ENCODE results near the gene DAAM1.

Gene DAAM1

GRCh38 chr14:59277659-59278058 lies 89.2 kb downstream of the DAAM1 start:
- H3K4me3 ChIP-seq (ENCODE audit: low read depth in 1 of 2, low read length in 1 of 2): no peak overlapping the region
- H3K4me1 ChIP-seq (ENCODE audit: control insufficient read depth in 1 of 2, insufficient read depth in 1 of 2, low read depth in 1 of 2, low read length in 1 of 2): no peaks in the 10 kb centered on the region
- no peaks in the 10 kb centered on the region for H3K9me3 ChIP-seq
- no peaks in the 10 kb centered on the region for H3K36me3 ChIP-seq
- no peak overlapping the region for H3K27ac ChIP-seq
- H3K27me3 ChIP-seq: no peaks in the 10 kb centered on the region
- no peak for TF ChIP-seq CTCF (IDR thresholded peaks at IDR 0.05)

- no peak for TF ChIP-seq CTCF (IDR thresholded peaks at IDR 0.05)
- H3K4me1 ChIP-seq (ENCODE audit: control insufficient read depth in 1 of 2, insufficient read depth in 1 of 2, low read depth in 1 of 2, low read length in 1 of 2): no peaks in the 10 kb centered on the region
- H3K9me3 ChIP-seq: no peaks in the 10 kb centered on the region
- H3K27ac ChIP-seq: no peak overlapping the region
- no peak overlapping the region for H3K4me3 ChIP-seq (ENCODE audit: low read depth in 1 of 2, low read length in 1 of 2)
- no peaks in the 10 kb centered on the region for H3K27me3 ChIP-seq
- no peaks in the 10 kb centered on the region for H3K36me3 ChIP-seq
These were observed 89.6 kb downstream of the DAAM1 start for GRCh38 chr14:59278111-59278510.

- no peaks in the 10 kb centered on the region for H3K27me3 ChIP-seq
- H3K9me3 ChIP-seq: no peaks in the 10 kb centered on the region
- no peak overlapping the region for H3K4me3 ChIP-seq (ENCODE audit: low read depth in 1 of 2, low read length in 1 of 2)
- H3K4me1 ChIP-seq (ENCODE audit: control insufficient read depth in 1 of 2, insufficient read depth in 1 of 2, low read depth in 1 of 2, low read length in 1 of 2): no peaks in the 10 kb centered on the region
- no peak overlapping the region for H3K27ac ChIP-seq
- TF ChIP-seq CTCF (IDR thresholded peaks at IDR 0.05): no peak
- no peaks in the 10 kb centered on the region for H3K36me3 ChIP-seq
These were observed 92.5 kb downstream of the DAAM1 start for GRCh38 chr14:59280961-59281360.

- Histone ChIP-seq H3K27ac (no peak overlapping the region), H3K4me1 (ENCODE audit: control insufficient read depth in 1 of 2, insufficient read depth in 1 of 2, low read depth in 1 of 2, low read length in 1 of 2) (no peaks in the 10 kb centered on the region), H3K4me3 (ENCODE audit: low read depth in 1 of 2, low read length in 1 of 2) (no peak overlapping the region), H3K9me3 (no peaks in the 10 kb centered on the region), H3K27me3 (no peaks in the 10 kb centered on the region), H3K36me3 (no peaks in the 10 kb centered on the region)
- no peak for TF ChIP-seq CTCF (IDR thresholded peaks at IDR 0.05)
These were observed 93.3 kb downstream of the DAAM1 start for GRCh38 chr14:59281609-59282377.

- no peak overlapping the region for H3K27ac ChIP-seq
- no peaks in the 10 kb centered on the region for H3K4me1 ChIP-seq (ENCODE audit: control insufficient read depth in 1 of 2, insufficient read depth in 1 of 2, low read depth in 1 of 2, low read length in 1 of 2)
- TF ChIP-seq CTCF (IDR thresholded peaks at IDR 0.05): no peak
- no peaks in the 10 kb centered on the region for H3K9me3 ChIP-seq
- no peaks in the 10 kb centered on the region for H3K36me3 ChIP-seq
- no peaks in the 10 kb centered on the region for H3K27me3 ChIP-seq
- no peak overlapping the region for H3K4me3 ChIP-seq (ENCODE audit: low read depth in 1 of 2, low read length in 1 of 2)
These were observed 93.9 kb downstream of the DAAM1 start for GRCh38 chr14:59282378-59282765.

Measured in neutrophil (primary cell).